Activated CD8-positive, alpha-beta T cell treated with anti-CD3 and anti-CD28 coated beads for 36 hours (primary cell): ENCODE measurements around the gene POLL. TPM values are rescaled to one million over a fixed set of nuclear protein-coding genes. Genes with fewer than 3 reads are reported as not detected.

Source experiments
- ATAC-seq: fragments of 200-7000 bp; cut with Tn5 transposase; one replicate; pipeline ENCODE4 v1.10.0; 2021; ENCODE audit warnings: mild to moderate bottlenecking, moderate library complexity
- CTCF ChIA-PET: fragments of 350-600 bp; sonication (Branson Sonifier 250); formaldehyde crosslinking; loops from one replicate; lab custom pipeline; 2021; ENCODE audit warnings: antibody characterized with exemption; lab: Charles Lee
- POLR2A ChIA-PET: fragments of 350-600 bp; sonication (Branson Sonifier 250); formaldehyde crosslinking; loops from one replicate; lab custom pipeline; 2021; ENCODE audit warnings: antibody characterized with exemption; lab: Charles Lee
- DNase-seq: peaks from one replicate; pipeline ENCODE4 v3.0.0-alpha.2; 2020
- H3K27ac Mint-ChIP-seq: one replicate; pipeline ENCODE4 v1.8.0; 2021; ENCODE audit warnings: mild to moderate bottlenecking, mixed read lengths
- H3K27me3 Mint-ChIP-seq: one replicate; pipeline ENCODE4 v1.8.0; 2021; ENCODE audit warnings: mixed read lengths
- H3K36me3 Mint-ChIP-seq: one replicate; pipeline ENCODE4 v1.8.0; 2021; ENCODE audit warnings: low read depth, mixed read lengths
- H3K4me1 Mint-ChIP-seq: one replicate; pipeline ENCODE4 v1.8.0; 2021; ENCODE audit warnings: low read depth, mixed read lengths
- H3K4me3 Mint-ChIP-seq: one replicate; pipeline ENCODE4 v1.8.0; 2021; ENCODE audit warnings: mild to moderate bottlenecking, moderate library complexity, mixed read lengths
- H3K9me3 Mint-ChIP-seq: one replicate; pipeline ENCODE4 v1.8.0; 2021; ENCODE audit warnings: mixed read lengths
- intact Hi-C: fragments of 100-400 bp; cut with micrococcal nuclease; formaldehyde crosslinking; loops from one replicate; pipeline ENCODE4 v1.10.0; 2022
- total RNA-seq, 2 experiments: library from RNA; stranded (reverse); gene quantifications; one replicate each; pipeline ENCODE4 v1.2.3, GENCODE V29; 2021
- TF ChIP-seq, protein P1 (sequence below): fragments of 200-600 bp; IDR thresholded peaks from one replicate; pipeline ENCODE4 v1.8.0; 2022; ENCODE audit warnings: antibody characterized with exemption, mild to moderate bottlenecking

The POLL gene
- total RNA-seq, 2 experiments from 2014 or later = 32.2 to 33.8 TPM

DNA sequence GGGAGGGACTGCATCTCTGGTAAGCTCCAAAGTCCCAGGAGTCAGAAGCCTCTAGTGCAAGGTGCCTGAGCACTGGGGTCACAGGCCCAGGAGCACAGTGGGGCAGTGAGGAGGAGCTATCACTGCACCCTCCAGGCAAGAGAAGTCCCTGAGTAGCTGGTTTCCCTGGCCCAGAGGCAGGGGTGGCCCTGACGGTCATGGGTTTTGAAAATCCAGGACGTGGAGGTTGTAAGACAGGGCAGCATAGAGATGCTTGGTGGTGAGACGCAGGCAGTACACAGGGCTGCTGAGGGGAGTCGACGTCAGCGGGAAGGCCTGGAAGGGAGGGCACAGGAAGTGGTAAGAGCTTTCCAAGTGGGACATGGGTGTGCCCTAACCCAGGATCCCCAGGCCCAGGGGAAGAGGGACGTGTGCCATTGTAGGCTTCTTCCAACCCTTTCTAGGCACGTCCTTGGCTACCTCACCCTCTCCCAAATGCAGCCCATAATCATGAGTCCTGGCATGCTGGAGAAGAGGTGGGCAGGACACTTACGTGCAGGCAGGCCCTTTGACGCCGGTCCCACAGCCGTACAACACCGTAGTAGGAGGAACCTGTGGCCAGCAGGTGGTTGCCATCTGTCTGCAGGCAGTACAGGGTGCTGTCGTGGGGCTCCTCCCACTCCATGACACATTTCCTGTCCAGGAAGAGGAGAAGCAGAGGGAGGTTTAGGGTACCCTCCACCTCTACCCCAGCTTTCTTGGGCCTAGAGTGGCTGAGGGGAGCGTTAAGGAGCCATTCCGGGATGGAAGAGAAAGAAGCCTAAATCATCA lies 23.2 kb upstream of the POLL start:
- Mint-ChIP-seq H3K36me3 (no peaks in the 10 kb centered on the region), H3K27ac (peak overlapping the region; percentile 73), H3K9me3 (no peaks in the 10 kb centered on the region), H3K27me3 (no peaks in the 10 kb centered on the region), H3K4me1 (peaks cover 7% of the 10 kb centered on the region), H3K4me3 (no peak overlapping the region)
- peak; percentile 92 for ATAC-seq
- intact Hi-C loops = no loop called here
- CTCF ChIA-PET = interaction anchor here (1.3 kb wide), 1 partner anchor 170 kb away, joined by 4 read pairs; no protein-coding TSS in a partner anchor
- peak; percentile 56 for DNase-seq
- POLR2A ChIA-PET = no interaction called here
- TF ChIP-seq, protein P1, sequence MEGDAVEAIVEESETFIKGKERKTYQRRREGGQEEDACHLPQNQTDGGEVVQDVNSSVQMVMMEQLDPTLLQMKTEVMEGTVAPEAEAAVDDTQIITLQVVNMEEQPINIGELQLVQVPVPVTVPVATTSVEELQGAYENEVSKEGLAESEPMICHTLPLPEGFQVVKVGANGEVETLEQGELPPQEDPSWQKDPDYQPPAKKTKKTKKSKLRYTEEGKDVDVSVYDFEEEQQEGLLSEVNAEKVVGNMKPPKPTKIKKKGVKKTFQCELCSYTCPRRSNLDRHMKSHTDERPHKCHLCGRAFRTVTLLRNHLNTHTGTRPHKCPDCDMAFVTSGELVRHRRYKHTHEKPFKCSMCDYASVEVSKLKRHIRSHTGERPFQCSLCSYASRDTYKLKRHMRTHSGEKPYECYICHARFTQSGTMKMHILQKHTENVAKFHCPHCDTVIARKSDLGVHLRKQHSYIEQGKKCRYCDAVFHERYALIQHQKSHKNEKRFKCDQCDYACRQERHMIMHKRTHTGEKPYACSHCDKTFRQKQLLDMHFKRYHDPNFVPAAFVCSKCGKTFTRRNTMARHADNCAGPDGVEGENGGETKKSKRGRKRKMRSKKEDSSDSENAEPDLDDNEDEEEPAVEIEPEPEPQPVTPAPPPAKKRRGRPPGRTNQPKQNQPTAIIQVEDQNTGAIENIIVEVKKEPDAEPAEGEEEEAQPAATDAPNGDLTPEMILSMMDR = no peak

DNA sequence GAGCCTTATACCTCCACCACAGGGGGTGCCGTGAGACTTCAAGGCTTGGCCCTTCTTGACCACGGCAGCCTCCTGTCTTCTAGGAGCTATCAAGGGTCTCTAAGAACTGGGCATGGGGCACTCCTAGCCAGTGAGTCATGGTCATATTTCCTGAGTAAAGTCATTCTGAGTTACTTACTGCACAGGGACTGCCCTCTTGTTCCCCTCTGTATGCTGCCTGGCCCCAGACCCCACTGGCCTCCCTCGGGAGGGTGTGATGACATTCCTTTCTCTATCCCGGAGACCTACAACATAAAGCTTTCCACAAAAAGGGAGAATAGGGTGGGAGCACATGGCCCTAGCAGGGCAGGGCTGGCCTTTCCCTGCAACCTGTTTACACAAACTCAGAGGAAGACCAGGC lies 21.4 kb upstream of the POLL start:
- ATAC-seq (peak; percentile 5), DNase-seq (no peak)
- peak overlapping the region; percentile 63 for H3K27ac Mint-ChIP-seq
- H3K4me3 Mint-ChIP-seq = no peak overlapping the region
- no peaks in the 10 kb centered on the region for H3K36me3 Mint-ChIP-seq
- no peaks in the 10 kb centered on the region for H3K9me3 Mint-ChIP-seq
- POLR2A ChIA-PET = interaction anchor here (0.7 to 0.9 kb wide), 2 partner anchors 9 to 154 kb away, joined by 3 read pairs; no protein-coding TSS in a partner anchor
- H3K27me3 Mint-ChIP-seq = no peaks in the 10 kb centered on the region
- peaks cover 7% of the 10 kb centered on the region for H3K4me1 Mint-ChIP-seq
- TF ChIP-seq, protein P1 = no peak
- CTCF ChIA-PET = interaction anchor here (1.0 to 1.5 kb wide), 4 partner anchors 9 to 463 kb away, joined by 3 to 4 read pairs (median 3); no protein-coding TSS in a partner anchor
- intact Hi-C loops = no loop called here

DNA sequence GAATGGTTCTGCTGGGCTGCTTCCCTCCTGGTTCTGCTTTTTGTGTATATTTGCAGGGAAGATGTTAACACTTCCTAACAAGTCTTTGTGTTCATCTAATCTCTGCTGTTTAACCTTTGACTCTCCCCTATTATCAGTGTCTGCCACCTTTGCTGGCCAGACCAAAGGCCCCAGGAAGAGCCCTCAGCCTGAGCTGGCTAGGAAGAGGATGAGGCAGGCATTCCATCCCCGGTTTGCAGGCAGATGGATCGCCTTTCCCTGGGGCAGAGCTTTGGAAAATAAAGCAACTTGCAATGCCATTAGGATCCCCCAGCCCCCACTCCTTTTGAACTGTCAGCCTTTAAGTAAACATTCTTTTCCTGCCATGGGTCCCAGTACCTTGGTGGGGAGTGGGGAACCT lies 19.1 kb upstream of the POLL start:
- intact Hi-C loops = no loop called here
- TF ChIP-seq, protein P1 = no peak
- Mint-ChIP-seq H3K27me3 (no peaks in the 10 kb centered on the region), H3K27ac (peak overlapping the region; percentile 22), H3K9me3 (no peaks in the 10 kb centered on the region), H3K4me1 (peaks cover 7% of the 10 kb centered on the region), H3K36me3 (peaks cover 1% of the 10 kb centered on the region), H3K4me3 (no peak overlapping the region)
- no peak for DNase-seq
- POLR2A ChIA-PET = no interaction called here
- ATAC-seq = no peak
- CTCF ChIA-PET = interaction anchor here (8.5 kb wide), 1 partner anchor 175 kb away, joined by 180 read pairs; the partner anchor contains the start of gene NPM3

DNA sequence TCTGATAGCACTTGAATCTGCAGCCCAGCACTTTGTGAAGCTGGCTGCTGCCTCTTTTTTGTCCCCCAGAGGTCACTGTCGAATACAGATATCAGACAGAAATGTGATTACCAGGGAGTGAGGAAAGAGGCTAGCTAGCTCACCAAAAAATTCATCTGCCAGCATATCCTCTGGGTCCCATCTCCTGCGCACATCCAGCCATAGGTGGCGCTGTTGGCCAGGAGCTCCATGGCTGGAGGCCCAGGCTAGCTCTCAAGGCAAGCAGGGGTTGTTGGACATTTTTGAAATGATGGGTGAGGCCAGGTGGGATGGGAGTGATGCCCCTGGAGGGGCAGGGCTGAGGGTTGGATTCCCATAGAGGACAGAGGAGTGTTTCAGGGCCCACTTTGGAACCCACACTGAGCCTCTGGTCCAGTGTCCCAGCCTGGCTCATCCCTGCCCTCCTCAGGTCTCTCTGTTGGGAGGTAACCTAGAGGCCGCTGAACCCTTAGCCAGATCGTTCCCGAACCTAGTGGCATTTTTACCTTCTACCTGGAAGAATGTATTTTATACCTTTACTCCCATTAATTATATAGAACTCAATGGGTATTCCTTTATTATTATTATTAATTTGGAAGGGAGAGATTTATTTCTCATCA lies 14.8 kb upstream of the POLL start:
- Mint-ChIP-seq H3K27me3 (no peaks in the 10 kb centered on the region), H3K9me3 (no peaks in the 10 kb centered on the region), H3K27ac (no peak overlapping the region), H3K4me1 (no peaks in the 10 kb centered on the region), H3K36me3 (peaks cover 1% of the 10 kb centered on the region), H3K4me3 (no peak overlapping the region)
- DNase-seq (peak; percentile 89), ATAC-seq (peak; percentile 96)
- CTCF ChIA-PET = interaction anchor here (0.6 to 8.5 kb wide), 51 partner anchors 9 to 535 kb away, joined by 3 to 180 read pairs (median 3); partner anchors contain the start of genes DPCD, FGF8, KCNIP2 and NPM3
- TF ChIP-seq, protein P1 = peak; percentile 90
- intact Hi-C loops = loop anchor here (2.0 kb wide), 1 partner anchor 178 kb away; no protein-coding TSS in a partner anchor
- POLR2A ChIA-PET = interaction anchor here (0.6 to 1.1 kb wide), 2 partner anchors 170 to 946 kb away, joined by 3 read pairs; no protein-coding TSS in a partner anchor
